Subcutaneous abdominal adipose tissue (tissue), 5 donors: ENCODE data around the gene CA10.

Source experiments
- H3K27ac ChIP-seq: one replicate; pipeline ENCODE4 v1.7.0; 2013; ENCODE audit warnings: low read depth, mild to moderate bottlenecking, inconsistent platforms, low read length, moderate library complexity
- H3K27me3 ChIP-seq, 5 donors: one replicate each; pipeline ENCODE4 v1.7.0; 2013; ENCODE audit warnings: low read length in 5 of 5, inconsistent platforms in 1 of 5; ENCODE audit not compliant: control insufficient read depth in 5 of 5, insufficient read depth in 4 of 5
- H3K36me3 ChIP-seq, 5 donors: one replicate each; pipeline ENCODE4 v1.7.0; 2013; ENCODE audit warnings: low read length in 5 of 5; ENCODE audit not compliant: control insufficient read depth in 5 of 5, insufficient read depth in 5 of 5
- H3K4me1 ChIP-seq, 5 donors: one replicate each; pipeline ENCODE4 v1.7.0; 2013; ENCODE audit warnings: low read length in 5 of 5, mild to moderate bottlenecking in 3 of 5, moderate library complexity in 1 of 5; ENCODE audit not compliant: control insufficient read depth in 5 of 5, insufficient read depth in 5 of 5
- H3K4me3 ChIP-seq, 5 donors: one replicate each; pipeline ENCODE4 v1.7.0; 2013; ENCODE audit warnings: low read length in 5 of 5, low read depth in 1 of 5
- H3K9ac ChIP-seq, 5 donors: one replicate each; pipeline ENCODE4 v1.7.0; 2013; ENCODE audit warnings: low read length in 5 of 5, mild to moderate bottlenecking in 4 of 5, moderate library complexity in 3 of 5
- H3K9me3 ChIP-seq, 5 donors: one replicate each; pipeline ENCODE4 v1.7.0; 2013; ENCODE audit warnings: low read length in 5 of 5; ENCODE audit not compliant: control insufficient read depth in 5 of 5
- donor health status: healthy.
- donor health status: healthy.
- donor health status: healthy.
- donor health status: healthy.
- donor health status: healthy.

The CA10 gene

GRCh38 chr17:52159246-52160135 lies 977 bp upstream of the CA10 start:
- H3K36me3 ChIP-seq, result no peaks in the 10 kb centered on the region
- peaks cover 0 to 9% (median 0%) of the 10 kb centered on the region in 5 donors for H3K4me1 ChIP-seq
- H3K4me3 ChIP-seq, result no peak overlapping the region
- no peak overlapping the region for H3K9ac ChIP-seq
- peaks cover 32 to 45% (median 34%) of the 10 kb centered on the region in 5 donors for H3K27me3 ChIP-seq
- peaks cover 0 to 2% (median 0%) of the 10 kb centered on the region in 5 donors for H3K9me3 ChIP-seq
- no peak overlapping the region for H3K27ac ChIP-seq

GRCh38 chr17:52157603-52158449 lies 688 bp downstream of the CA10 start:
- H3K4me3 ChIP-seq, result no peak overlapping the region
- H3K36me3 ChIP-seq, result no peaks in the 10 kb centered on the region
- H3K27me3 ChIP-seq, result peaks cover 33 to 45% (median 34%) of the 10 kb centered on the region in 5 donors
- H3K9me3 ChIP-seq, result peaks cover 0 to 2% (median 0%) of the 10 kb centered on the region in 5 donors
- H3K27ac ChIP-seq, result no peak overlapping the region
- peaks cover 0 to 9% (median 0%) of the 10 kb centered on the region in 5 donors for H3K4me1 ChIP-seq
- H3K9ac ChIP-seq, result no peak overlapping the region

GRCh38 chr17:52156576-52157570 lies 1.6 kb downstream of the CA10 start:
- H3K4me1 ChIP-seq, result peaks cover 0 to 9% (median 0%) of the 10 kb centered on the region in 5 donors
- H3K4me3 ChIP-seq, result no peak overlapping the region
- no peak overlapping the region for H3K27ac ChIP-seq
- H3K9me3 ChIP-seq, result no peaks in the 10 kb centered on the region
- peaks cover 33 to 45% (median 34%) of the 10 kb centered on the region in 5 donors for H3K27me3 ChIP-seq
- H3K36me3 ChIP-seq, result no peaks in the 10 kb centered on the region
- H3K9ac ChIP-seq, result no peak overlapping the region

- Histone ChIP-seq H3K27me3 (peaks cover 33 to 43% (median 34%) of the 10 kb centered on the region in 5 donors), H3K9me3 (no peaks in the 10 kb centered on the region), H3K27ac (no peak overlapping the region), H3K4me1 (peaks cover 0 to 9% (median 0%) of the 10 kb centered on the region in 5 donors), H3K36me3 (no peaks in the 10 kb centered on the region), H3K4me3 (no peak overlapping the region), H3K9ac (no peak overlapping the region)
These were observed 3.2 kb downstream of the CA10 start for GRCh38 chr17:52155301-52155700.

- H3K9me3 ChIP-seq, result no peaks in the 10 kb centered on the region
- no peak overlapping the region for H3K9ac ChIP-seq
These were observed 4.0 kb downstream of the CA10 start for GRCh38 chr17:52154466-52154865.

GRCh38 chr17:52150935-52151334 lies 7.6 kb downstream of the CA10 start:
- H3K9me3 ChIP-seq, result no peaks in the 10 kb centered on the region
- peaks cover 0 to 5% (median 0%) of the 10 kb centered on the region in 5 donors for H3K4me1 ChIP-seq
- H3K27me3 ChIP-seq, result peaks cover 0 to 2% (median 0%) of the 10 kb centered on the region in 5 donors
- no peaks in the 10 kb centered on the region for H3K36me3 ChIP-seq
- H3K27ac ChIP-seq, result no peak overlapping the region
- no peak overlapping the region for H3K9ac ChIP-seq
- no peak overlapping the region for H3K4me3 ChIP-seq

More at GRCh38 chr17:52154466-52154865, 4.0 kb downstream of the CA10 start:
- no peak overlapping the region for H3K27ac ChIP-seq
- no peak overlapping the region for H3K4me3 ChIP-seq
- peaks cover 0 to 9% (median 0%) of the 10 kb centered on the region in 5 donors for H3K4me1 ChIP-seq
- no peaks in the 10 kb centered on the region for H3K36me3 ChIP-seq
- H3K27me3 ChIP-seq, result peaks cover 29 to 36% (median 30%) of the 10 kb centered on the region in 5 donors

- Histone ChIP-seq H3K27me3 (peaks cover 0 to 2% (median 0%) of the 10 kb centered on the region in 5 donors), H3K27ac (no peak overlapping the region), H3K4me3 (no peak overlapping the region)
These were observed 8.9 kb downstream of the CA10 start for GRCh38 chr17:52149626-52150025.

GRCh38 chr17:52148969-52149351 lies 9.6 kb downstream of the CA10 start:
- H3K27me3 ChIP-seq, result peaks cover 0 to 2% (median 0%) of the 10 kb centered on the region in 5 donors
- no peak overlapping the region for H3K4me3 ChIP-seq
- H3K9ac ChIP-seq, result no peak overlapping the region
- no peaks in the 10 kb centered on the region for H3K36me3 ChIP-seq
- peaks cover 0 to 5% (median 0%) of the 10 kb centered on the region in 5 donors for H3K4me1 ChIP-seq
- no peaks in the 10 kb centered on the region for H3K9me3 ChIP-seq
- H3K27ac ChIP-seq, result no peak overlapping the region

More at GRCh38 chr17:52149626-52150025, 8.9 kb downstream of the CA10 start:
- H3K36me3 ChIP-seq, result no peaks in the 10 kb centered on the region
- no peak overlapping the region for H3K9ac ChIP-seq
- H3K4me1 ChIP-seq, result peaks cover 0 to 5% (median 0%) of the 10 kb centered on the region in 5 donors
- H3K9me3 ChIP-seq, result no peaks in the 10 kb centered on the region

- Histone ChIP-seq H3K27ac (no peak overlapping the region), H3K9me3 (no peaks in the 10 kb centered on the region), H3K4me3 (no peak overlapping the region), H3K27me3 (no peaks in the 10 kb centered on the region), H3K9ac (no peak overlapping the region), H3K4me1 (peaks cover 0 to 5% (median 0%) of the 10 kb centered on the region in 5 donors), H3K36me3 (no peaks in the 10 kb centered on the region)
These were observed 10.1 kb downstream of the CA10 start for GRCh38 chr17:52148288-52148968.
